ENCODE results near the gene AFF1.

- TF ChIP-seq, protein P1, sequence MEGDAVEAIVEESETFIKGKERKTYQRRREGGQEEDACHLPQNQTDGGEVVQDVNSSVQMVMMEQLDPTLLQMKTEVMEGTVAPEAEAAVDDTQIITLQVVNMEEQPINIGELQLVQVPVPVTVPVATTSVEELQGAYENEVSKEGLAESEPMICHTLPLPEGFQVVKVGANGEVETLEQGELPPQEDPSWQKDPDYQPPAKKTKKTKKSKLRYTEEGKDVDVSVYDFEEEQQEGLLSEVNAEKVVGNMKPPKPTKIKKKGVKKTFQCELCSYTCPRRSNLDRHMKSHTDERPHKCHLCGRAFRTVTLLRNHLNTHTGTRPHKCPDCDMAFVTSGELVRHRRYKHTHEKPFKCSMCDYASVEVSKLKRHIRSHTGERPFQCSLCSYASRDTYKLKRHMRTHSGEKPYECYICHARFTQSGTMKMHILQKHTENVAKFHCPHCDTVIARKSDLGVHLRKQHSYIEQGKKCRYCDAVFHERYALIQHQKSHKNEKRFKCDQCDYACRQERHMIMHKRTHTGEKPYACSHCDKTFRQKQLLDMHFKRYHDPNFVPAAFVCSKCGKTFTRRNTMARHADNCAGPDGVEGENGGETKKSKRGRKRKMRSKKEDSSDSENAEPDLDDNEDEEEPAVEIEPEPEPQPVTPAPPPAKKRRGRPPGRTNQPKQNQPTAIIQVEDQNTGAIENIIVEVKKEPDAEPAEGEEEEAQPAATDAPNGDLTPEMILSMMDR (conservative IDR thresholded peaks at IDR 0.05) = no peak
- TF ChIP-seq EZH2 (IDR thresholded peaks at IDR 0.05; ENCODE audit: low read depth) = no peak
Measured at GRCh38 chr4:87109945-87110344, 175.1 kb downstream of the AFF1 start.
